CD4-positive, alpha-beta T cell treated with Interleukin-15 for 1 hour (primary cell): ENCODE measurements around the gene FREM1.

Experiments used
- DNase-seq: peaks from one replicate; pipeline ENCODE4 v3.0.0-alpha.2; 2020

The FREM1 gene

DNA sequence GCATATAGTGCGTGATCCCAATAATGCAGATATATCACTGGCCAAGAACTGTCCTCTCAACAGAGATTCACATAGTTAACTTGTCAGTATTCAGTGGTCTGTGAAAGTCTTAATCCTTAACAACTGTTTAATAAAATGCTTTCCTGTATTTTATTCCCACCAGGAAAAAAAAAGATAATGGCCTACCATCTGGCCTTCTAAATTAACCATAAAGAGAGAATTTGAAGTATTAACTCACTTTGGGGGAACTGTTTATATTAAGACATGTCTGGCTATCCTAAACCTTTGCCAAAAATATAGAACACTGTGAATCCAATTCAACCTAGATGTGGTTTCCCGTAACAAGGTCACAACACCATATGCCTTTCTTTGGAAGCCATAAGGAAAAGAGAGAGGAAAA is 818 bp upstream of the FREM1 start:
- no peak for DNase-seq

DNA sequence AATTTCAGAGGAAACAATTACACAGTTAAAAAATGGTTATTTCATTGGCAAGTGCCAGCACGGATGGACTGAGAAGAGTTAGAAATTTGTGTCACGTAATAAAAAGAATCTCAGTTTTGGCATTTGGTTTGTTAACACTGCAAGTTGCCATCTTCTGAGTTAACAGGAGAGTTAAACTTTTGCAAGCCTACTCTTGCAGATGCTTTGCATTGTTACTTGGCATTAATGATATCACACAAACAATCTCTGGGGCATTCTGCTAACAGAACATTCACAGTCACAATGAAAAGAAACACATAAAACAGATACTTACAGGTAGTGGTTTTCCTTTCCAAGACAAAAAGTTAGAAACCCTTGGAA is 647 bp downstream of the FREM1 start:
- DNase-seq, result no peak

DNA sequence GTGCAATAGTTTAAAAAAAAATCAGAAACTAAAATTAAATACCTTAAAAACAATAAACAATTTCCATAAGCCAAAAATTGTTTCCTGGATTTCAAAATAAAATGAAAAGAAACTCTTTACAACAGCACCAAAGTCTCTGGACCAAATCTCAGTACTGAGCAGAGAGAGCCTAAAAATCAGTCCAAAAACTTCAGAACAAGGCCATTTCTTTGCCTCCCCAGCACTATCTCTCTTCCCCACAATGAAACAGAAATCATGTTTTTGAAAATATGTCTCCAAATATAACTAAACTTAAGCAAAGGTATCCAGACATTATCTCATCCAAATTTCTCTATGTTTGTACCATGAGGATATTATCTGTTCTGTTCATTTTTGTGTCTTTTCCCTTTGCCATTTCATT is 1.0 kb downstream of the FREM1 start:
- DNase-seq, result no peak

DNA sequence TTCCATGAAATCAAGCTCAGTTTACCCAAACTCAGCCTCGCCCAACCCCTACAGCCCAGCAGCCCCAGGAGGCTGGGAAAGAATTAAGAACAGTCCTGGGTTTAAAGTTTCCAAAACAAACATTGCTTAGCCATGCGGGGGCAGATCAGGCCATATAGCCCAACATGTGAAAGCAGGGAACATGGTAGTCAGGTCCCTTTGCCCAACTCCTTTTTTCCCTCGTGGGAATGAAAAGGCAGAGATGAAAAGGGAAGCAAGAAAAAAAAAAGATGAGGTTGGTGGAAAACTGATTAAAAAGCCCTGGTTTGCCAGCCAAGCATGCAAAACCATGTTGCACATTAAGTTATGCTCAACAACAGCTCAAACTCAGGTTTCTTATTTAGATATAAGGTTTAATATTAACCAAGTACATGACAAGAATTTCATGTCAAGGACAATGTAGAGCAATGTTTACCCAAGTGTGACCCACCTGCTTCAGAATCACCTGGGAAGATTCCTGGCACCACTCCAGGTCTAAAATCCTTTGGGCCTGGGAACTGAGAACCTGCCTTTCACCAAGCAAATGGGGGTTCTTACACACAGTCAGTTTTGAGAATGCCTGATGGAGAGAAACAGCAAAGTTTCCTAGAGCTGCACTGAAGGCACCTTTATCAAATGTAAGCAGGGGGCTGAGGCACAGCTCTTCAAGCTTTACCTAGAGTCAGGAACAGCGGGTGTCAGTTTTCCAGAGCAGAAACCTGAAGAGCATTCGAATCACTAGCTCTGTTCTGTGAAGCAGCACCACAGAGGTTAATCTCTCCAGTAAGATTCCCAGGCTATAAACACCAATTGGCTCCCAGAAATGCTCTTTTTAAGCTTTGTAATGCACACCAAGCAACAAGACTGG is 1.7 kb downstream of the FREM1 start:
- DNase-seq, result no peak

DNA sequence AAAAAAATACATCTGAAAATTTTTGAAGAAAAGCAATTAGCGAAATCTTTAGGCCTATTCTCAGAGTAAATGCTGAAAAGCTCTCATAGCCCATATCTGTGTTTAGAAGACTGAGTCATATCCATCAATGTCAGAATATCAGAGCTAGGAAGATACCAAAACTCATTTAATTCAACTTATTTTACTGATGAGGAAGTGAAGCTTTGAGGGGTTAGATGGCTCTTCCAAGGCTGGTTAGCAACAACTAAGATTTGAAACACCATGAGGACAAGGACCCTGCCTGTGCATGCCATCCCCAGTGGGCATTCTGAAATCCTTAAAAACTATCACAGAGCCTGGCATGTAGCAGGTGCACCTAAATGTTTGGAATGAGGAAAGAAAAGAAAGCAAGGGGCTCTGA is 2.5 kb downstream of the FREM1 start:
- no peak for DNase-seq

DNA sequence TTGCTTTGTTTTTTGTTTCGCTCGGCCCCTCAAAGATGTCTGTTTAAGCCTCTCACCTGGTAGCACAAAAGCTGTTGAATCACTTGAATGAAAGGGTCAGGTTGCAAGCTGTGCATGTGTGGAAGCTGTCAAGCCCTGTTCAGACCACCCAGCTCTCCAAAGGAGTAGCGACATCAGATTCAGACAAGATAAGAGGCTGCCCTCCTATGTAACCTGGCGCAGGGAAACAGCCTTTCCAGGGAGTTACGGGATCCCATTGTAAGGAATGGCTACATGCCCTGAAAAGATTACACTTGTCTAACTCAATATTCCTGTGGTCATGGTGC is 2.9 kb downstream of the FREM1 start:
- DNase-seq, result no peak

DNA sequence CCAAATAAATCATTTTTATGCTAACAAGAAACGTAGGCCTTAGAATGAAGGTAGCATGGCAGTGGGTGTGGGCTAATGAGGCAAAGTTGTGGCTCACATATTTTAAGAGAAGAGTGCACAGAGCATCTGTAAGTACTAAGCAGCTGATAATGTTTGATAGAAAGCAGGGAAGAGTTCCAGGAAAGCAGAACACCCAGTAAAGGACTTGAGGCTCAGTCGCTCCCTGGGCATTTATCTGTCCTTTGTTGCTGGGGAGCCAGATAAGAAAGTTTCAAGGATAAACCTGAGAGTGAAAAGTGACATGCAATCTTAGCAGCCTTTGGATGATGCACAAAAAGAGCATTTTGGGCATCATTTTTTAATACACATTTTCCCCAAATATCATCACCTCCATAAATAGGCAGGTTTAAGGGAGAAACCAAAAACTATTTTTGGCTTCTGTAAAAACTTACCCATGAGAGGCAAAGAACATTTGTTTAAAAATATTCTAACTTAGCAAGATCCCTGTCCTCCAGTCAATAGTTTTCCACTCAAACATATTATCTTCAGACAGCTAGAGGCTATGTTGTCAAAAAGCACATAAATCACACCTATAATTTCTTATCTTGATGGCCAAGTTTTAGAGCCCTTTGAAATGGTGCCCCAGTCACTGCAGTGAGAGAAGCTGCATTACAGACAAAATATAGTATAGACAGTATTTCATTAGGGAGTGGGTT is 3.4 kb downstream of the FREM1 start:
- DNase-seq, result no peak

DNA sequence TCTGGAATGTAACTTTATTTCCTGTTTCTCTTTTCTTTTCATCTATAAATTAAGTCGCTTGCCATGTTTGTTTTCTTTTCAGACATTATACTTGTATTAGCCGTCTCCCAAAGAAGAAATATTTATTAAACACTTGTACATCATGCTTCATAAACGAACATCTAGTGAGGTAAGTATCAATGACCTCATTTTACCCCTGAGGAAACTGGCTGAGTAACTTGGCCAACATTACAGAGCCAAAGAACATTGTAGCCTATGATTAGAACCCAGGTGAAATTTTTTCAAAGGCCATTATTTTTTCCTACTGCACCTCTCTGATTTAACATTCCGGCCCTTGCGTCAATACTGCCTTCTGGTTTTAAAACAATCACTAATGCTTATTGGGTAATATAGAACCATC is 4.2 kb downstream of the FREM1 start:
- DNase-seq, result no peak

DNA sequence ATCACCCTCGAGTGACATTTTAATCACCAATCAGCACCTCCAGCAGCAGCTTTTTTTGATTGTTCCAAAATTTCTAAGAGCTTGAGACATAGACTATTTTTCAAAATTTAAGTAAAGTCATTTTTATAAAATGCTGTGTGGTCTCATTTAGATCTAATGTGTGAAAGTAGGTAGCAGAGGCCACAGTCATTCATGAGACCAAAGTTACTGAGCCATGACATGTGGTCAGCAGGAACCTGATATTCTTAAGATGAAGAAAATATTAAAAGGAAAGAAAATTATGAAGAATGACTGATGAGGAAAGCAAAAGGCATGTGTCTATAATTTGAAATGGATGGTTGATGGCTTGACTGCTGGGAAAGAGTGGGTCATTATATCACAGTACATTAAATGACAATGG is 7.2 kb downstream of the FREM1 start:
- no peak for DNase-seq

DNA sequence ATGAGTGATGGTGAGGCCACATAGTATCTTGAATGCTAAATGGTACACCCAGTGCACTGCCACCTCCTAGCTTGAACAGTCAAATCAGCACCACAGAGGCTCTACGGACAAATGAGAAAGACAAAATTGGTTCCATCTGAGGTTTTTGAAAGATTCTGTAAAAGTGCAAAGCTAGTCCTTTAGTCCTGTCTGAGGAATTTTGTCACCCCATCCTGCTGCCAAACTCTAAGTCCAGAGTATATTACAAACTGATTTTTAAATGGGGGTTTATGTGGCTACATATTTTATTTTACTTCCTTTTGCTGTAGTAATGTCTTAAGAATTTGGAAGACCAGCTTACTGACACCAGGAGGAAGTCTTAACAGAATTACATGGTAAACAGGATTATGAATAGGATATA is 7.7 kb downstream of the FREM1 start:
- DNase-seq, result no peak

DNA sequence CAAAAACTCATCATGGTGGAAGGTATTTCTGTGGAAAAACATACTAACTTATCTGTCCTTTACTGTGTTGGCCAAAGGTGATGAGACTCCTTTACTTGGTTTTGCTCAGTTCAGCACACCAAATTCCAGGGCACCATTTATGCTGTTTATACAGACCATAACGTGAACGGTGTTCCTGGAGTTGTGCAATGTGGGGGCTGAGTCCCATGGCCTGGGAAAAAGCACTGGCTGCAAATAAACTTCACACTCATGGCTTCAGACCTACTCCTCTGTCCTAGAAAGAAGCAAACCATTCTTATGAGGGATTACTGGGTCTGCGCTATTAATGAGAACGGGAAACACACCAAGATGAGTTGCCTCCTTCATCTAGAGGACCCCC is 10.4 kb downstream of the FREM1 start:
- no peak for DNase-seq

DNA sequence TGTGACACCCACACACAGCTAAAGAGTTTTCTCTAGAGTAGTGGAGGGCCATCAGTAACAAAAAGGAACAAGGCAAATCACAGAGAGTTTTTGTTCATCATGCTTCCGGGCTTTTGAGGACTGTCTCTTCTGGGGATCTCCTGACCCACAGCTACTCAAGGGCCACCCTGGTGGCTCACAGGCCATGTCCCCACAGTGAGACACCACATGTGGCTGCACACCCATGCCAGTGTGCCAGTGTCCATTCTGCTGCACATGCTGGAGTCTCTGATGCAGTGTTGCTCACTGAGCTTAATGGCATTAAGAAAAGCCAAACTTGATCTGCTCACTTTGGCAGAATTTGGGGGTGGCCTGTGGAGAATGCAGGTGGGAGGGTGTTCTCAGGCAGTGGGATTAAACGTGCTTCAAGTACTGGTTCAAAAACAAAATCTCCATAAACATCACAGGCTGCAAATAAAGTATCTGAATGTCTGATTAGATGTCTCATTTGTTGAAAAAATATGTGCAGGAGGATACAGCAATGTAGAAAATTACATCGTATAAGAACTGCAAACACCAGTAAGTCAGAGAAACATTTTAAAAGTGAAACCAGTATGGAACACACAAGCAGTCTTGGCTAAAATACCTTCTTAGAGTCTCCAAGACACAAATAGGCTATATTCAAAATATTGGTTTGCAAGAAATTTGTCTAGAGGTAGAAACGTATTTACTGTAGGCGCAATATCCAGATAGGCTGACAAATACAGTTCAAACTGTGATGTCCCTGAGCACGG is 11.0 kb downstream of the FREM1 start:
- no peak for DNase-seq

DNA sequence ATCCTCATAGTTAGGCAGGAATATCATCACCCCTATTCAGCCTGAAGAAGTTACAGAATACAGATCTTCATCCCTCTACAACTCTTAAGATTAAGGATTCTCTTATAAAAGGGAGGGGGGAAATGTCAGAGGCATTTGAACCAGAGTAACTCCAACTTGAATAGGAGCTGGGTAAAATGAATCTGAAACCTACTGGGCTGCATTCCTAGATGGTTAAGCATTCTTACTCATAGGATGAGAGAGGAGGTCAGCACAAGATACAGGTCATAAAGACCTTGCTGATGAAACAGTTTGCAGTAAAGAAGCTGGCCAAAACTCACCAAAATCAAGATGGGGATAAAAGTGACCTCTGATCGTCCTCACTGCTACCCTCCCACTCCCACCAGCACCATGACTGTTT is 14.4 kb downstream of the FREM1 start:
- DNase-seq, result no peak

DNA sequence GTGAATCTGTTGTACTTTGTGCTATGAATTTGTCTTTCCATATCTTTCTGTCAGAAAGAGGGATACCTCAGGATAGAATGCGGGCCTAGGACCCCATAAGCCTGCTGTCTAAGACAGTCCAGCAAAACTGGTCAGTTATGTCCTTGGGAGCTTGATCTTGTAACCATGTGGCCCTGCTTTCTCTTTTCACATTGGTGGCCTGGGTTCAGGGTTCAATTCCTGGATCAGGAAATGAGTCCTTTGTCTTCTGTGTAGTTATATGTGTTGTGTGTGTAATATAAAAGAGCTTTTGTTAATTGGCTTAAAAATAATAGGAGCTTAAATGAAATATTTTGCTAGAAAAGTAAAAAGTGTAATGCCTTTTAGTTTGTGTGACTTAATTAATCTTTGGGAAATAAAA is 16.9 kb downstream of the FREM1 start:
- no peak for DNase-seq

DNA sequence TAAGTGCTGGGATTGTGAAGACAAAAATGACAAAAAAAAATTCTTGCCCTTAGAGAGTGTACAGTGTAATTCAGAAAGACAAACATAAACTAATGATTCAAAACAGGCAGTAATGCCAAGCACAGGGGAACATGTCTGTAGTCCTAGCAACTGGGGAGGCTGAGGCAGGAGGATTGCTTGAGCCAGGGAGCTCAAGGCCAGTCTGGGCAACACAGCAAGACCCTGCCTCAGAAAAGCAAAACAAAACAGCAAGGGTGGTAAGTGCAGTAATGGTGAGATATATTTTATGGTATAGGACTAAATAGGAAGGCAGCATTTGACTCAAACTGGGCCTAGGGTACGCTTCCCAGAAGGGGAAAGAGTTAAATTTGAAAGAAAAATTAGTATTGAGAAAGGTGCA is 18.9 kb downstream of the FREM1 start:
- DNase-seq, result no peak

DNA sequence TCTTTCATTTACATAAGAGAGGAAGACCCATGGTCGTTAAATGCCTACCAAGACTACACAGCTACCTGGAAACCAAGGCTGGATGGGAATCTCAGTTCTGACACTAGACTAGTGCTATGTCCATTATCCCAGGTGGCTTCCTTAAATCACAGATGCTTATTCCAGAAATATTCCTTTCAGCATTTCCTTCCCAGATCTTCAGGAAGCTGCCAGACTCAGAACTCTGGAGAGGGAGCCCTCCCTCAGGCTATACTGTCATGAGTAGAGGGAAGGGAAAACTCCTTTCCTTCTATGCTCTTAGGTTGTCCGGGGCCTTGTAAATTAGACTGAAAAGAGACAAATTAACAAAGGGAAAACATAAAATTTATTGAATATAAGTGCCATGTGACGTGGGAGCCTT is 20.8 kb downstream of the FREM1 start:
- no peak for DNase-seq

DNA sequence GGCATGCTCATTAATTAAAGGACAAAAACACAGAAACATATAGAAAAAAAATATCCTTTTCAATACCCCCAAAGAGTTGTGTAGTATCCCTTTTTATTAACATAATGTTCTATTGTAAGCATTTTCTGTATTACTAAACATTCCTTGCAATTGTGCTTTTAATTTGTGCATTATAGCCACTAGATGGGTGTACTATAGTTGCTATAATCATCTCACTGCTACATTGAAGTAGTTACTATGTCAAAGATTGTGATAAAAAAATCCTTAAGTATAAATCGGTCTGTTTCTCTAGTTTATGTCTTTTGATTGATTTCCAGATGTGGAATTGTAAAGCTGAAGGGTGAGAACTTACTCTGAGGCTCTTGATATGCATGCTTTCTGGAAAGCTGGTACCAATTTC is 21.4 kb downstream of the FREM1 start:
- DNase-seq, result no peak

DNA sequence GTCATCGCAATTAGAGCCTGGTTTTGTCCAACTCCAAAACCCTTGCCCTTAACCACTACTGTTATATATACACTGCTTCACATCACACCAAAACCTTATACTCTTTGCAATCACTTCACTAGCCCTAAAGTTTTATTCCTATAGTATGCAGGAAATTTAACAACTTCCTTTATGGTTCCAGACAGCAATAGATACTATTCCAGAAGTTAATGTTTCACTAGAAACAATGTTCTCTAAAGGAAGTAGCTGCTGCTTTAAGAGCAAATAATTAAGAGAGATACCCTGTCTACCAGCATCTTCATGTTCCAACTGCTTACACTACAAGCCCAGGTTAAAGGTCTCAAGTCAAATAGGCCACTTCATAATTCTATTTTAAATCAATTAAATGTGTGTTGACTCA is 22.0 kb downstream of the FREM1 start:
- no peak for DNase-seq

DNA sequence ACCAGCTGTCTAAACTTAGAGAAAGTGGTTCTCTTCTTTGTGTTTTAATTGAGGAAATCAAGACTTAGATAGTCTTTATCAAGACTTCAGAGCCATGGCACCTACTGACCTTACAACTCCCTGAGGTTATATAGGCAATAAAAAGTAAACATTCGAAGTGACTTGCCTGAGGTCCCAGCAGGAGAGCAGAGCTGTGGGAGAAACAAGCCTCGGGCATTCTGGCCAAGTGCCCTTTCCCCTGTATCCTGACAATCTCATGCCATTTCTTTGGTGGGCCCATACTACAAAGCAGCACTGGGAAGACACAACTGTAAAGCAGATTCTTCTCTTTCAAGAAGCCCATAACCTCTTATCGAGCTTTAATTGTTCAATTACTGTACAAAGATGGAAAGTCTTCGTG is 23.1 kb downstream of the FREM1 start:
- DNase-seq, result no peak

DNA sequence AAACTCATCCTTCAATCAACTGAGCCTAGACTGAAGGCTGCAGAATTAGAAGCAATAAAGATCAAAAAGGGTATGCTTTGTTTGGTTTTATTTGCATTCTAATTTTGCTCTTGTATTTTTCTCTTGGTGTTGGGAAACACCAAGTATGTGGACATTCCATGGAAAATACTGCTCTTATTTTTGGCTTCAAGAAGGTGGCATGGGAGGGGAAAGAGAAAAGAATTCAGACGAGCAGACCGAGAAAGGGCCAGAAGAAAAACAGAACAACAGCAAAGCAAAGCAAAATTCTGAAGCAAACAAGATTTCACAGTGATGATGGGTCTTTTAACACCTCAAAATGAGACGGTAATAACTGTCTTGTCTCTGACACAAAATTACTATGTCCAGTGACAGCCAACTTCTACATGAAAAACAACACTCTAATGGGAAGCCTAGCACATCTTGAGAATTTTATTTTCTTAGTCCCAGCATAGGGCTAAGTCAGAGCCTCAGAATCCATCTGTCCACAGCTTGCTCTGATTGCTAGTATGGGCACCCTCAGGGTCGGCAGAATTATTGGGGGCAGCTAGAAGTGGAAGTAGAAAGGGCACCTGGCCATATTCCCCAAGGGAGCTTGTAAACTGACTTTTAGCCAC is 26.8 kb downstream of the FREM1 start:
- DNase-seq, result no peak

DNA sequence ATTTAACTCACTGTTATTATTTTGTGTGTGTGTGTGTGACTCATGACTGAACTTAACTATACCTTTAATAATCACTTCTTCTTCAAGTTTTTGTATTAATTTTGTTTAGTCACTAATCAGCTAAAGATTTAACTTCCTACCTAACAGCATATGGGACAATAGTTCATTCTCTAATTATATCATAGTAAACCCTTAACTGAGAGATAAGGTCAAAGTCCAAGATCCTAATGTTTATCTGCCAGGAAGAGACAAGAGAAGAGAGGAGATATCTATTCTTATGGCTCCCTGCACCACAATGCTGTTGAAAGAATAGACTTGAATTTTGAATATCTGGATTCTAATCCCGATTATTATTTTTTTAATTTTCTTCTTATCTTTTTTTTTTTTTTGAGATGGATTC is 28.1 kb downstream of the FREM1 start:
- DNase-seq, result no peak

DNA sequence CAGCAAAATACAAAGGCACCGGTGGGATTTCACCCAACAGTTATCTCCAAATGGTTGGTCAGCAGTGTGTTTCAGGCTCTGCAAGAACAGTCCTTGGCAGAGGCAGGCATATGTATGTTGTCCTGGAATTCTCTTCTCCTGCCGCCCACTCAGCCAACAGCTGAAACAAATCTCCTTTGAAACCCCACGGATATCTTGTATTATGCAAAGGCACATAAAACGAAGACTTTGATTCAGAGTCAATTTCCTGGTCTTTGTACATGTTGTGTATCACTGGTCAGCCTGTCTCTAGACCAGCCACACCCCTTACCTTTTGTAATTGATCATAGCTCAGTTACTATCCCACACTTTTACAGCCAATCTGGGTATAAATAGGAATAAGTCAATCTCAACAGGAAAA is 29.2 kb downstream of the FREM1 start:
- no peak for DNase-seq

DNA sequence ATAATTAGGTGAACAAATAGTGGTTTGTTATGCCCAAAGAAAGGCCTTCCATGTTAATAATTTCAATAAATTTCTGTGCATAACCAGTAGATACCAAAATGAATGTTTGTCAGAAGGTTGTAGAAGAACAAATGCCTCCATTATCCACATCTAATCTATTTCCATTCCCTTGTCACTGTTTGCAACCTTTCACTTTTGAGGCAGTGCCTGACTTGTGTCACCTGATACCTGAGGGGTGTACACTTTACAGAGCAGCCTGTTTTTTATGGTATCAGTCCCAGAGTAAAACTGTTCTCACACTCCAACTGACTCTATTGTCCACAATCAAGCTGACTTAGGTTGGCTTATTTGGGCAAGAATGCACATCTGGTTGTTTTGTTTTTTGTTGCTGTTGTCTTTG is 40.1 kb downstream of the FREM1 start:
- DNase-seq, result no peak

DNA sequence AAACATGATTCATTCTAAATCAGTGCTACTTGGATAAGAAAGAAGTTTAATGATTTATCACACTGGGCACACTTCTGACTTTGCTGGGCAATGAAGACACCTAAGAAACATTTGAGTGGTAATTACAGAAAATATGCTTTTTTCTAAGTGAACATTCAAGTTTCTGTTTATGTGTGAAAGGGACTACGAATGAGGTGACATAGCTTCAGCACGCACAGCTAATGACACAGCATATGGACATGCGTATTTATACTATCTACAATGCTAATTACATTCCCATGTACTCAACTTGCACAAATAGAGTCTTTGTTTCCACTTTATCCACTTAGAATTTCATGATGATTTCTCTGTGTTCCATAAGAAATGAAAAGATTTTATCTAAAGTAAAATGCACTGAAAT is 40.6 kb downstream of the FREM1 start:
- no peak for DNase-seq
